Fibroblast of skin of right quadriceps (primary cell): ENCODE results near the gene TOMM22.

Experiments
- DNase-seq: peaks from one replicate; pipeline ENCODE4 v3.0.0-alpha.2; 2013

Gene TOMM22

GRCh38 chr22:38715852-38716251 lies 34.1 kb downstream of the TOMM22 start:
- no peak for DNase-seq

- no peak for DNase-seq
These were observed 34.5 kb downstream of the TOMM22 start for GRCh38 chr22:38716271-38716670.

- DNase-seq, result no peak
These were observed 35.1 kb downstream of the TOMM22 start for GRCh38 chr22:38716826-38717225.

- DNase-seq, result no peak
These were observed 35.5 kb downstream of the TOMM22 start for GRCh38 chr22:38717244-38717643.

GRCh38 chr22:38718414-38718813 lies 36.7 kb downstream of the TOMM22 start:
- peak; percentile 61 for DNase-seq

GRCh38 chr22:38719196-38719595 lies 37.4 kb downstream of the TOMM22 start:
- DNase-seq, result no peak

- no peak for DNase-seq
These were observed 38.6 kb downstream of the TOMM22 start for GRCh38 chr22:38720350-38720749.

- DNase-seq, result no peak
These were observed 39.8 kb downstream of the TOMM22 start for GRCh38 chr22:38721551-38721950.

- DNase-seq, result no peak
These were observed 42.4 kb downstream of the TOMM22 start for GRCh38 chr22:38724176-38724575.

- DNase-seq, result no peak
These were observed 43.3 kb downstream of the TOMM22 start for GRCh38 chr22:38724926-38725571.

GRCh38 chr22:38725900-38726655 lies 44.3 kb downstream of the TOMM22 start:
- DNase-seq, result no peak

GRCh38 chr22:38727123-38727522 lies 45.4 kb downstream of the TOMM22 start:
- DNase-seq, result no peak

- DNase-seq, result no peak
These were observed 46.0 kb downstream of the TOMM22 start for GRCh38 chr22:38727530-38728451.

- DNase-seq, result no peak
These were observed 47.4 kb downstream of the TOMM22 start for GRCh38 chr22:38728871-38729796.

GRCh38 chr22:38729946-38730345 lies 48.2 kb downstream of the TOMM22 start:
- no peak for DNase-seq

GRCh38 chr22:38730411-38730871 lies 48.7 kb downstream of the TOMM22 start:
- no peak for DNase-seq

GRCh38 chr22:38731703-38732161 lies 50.0 kb downstream of the TOMM22 start:
- no peak for DNase-seq

GRCh38 chr22:38732251-38732815 lies 50.6 kb downstream of the TOMM22 start:
- no peak for DNase-seq

- peak; percentile 15 for DNase-seq
These were observed 51.6 kb downstream of the TOMM22 start for GRCh38 chr22:38733329-38733723.

- no peak for DNase-seq
These were observed 52.1 kb downstream of the TOMM22 start for GRCh38 chr22:38733724-38734381.

GRCh38 chr22:38734421-38735100 lies 52.8 kb downstream of the TOMM22 start:
- no peak for DNase-seq
